ENCODE results near the gene PIWIL4. TPM values are rescaled to one million over a fixed set of nuclear protein-coding genes. Genes with fewer than 3 reads are reported as not detected.
A peak's percentile ranks its signal among the peaks of the same experiment; 100 is the strongest.

PIWIL4 gene
- total and polyA plus RNA-seq, 8 donors, result 1.3 to 7.5 (median 5.7) TPM

DNA sequence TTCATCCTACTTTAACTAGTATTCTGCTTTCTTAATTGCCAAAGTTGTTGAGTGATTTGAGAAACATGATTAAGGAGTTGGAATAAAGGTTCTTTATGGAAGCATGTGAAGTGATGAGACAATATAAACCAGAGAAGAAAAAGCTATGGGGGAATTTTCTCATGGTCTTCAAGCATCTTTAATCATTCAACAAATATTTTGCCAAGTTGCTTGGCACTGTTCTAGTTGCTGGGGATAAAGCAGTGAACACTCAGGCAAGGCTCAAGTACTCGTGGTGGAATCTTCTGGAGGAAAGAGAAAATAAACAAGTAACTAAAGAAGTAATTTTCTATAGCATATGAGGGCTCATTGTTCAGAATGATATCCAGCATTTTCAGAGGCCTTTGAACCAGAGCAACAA lies 9.2 kb upstream of the PIWIL4 start:
- TF ChIP-seq, protein P1, sequence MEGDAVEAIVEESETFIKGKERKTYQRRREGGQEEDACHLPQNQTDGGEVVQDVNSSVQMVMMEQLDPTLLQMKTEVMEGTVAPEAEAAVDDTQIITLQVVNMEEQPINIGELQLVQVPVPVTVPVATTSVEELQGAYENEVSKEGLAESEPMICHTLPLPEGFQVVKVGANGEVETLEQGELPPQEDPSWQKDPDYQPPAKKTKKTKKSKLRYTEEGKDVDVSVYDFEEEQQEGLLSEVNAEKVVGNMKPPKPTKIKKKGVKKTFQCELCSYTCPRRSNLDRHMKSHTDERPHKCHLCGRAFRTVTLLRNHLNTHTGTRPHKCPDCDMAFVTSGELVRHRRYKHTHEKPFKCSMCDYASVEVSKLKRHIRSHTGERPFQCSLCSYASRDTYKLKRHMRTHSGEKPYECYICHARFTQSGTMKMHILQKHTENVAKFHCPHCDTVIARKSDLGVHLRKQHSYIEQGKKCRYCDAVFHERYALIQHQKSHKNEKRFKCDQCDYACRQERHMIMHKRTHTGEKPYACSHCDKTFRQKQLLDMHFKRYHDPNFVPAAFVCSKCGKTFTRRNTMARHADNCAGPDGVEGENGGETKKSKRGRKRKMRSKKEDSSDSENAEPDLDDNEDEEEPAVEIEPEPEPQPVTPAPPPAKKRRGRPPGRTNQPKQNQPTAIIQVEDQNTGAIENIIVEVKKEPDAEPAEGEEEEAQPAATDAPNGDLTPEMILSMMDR (IDR thresholded peaks at IDR 0.05), result no peak
- peaks cover 0 to 23% of the 10 kb centered on the region in 2 donors for H3K4me1 ChIP-seq
- ATAC-seq (no peak), DNase-seq (no peak)
- H3K9me3 ChIP-seq, result no peaks in the 10 kb centered on the region
- no peaks in the 10 kb centered on the region for H3K36me3 ChIP-seq
- H3K27ac ChIP-seq, result peak overlapping the region in 1 of 2 donors; percentile 54
- no peaks in the 10 kb centered on the region for H3K27me3 ChIP-seq
- H3K4me3 ChIP-seq, result no peak overlapping the region
- intact Hi-C loops (cut with DNase I), result no loop called here

DNA sequence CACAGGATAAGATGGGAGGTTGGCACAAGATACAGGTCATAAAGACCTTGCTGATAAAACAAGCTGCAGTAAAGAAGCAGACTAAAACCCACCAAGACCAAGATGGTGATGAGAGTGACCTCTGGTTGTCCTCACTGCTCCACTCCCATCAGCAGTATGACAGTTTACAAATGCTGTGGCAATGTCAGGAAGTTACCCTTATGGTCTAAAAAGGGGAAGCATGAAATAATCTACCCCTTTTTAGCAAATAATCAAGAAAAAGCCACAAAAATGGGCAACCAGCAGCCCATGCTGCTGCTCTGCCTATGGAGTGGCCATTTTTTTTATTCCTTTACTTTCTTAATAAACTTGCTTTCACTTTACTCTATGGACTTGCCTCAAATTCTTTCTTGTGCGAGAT lies 8.7 kb upstream of the PIWIL4 start:
- H3K36me3 ChIP-seq, result no peaks in the 10 kb centered on the region
- no peaks in the 10 kb centered on the region for H3K27me3 ChIP-seq
- no peaks in the 10 kb centered on the region for H3K9me3 ChIP-seq
- H3K4me3 ChIP-seq, result no peak overlapping the region
- H3K27ac ChIP-seq, result peak overlapping the region in 1 of 2 donors; percentile 54
- intact Hi-C loops (cut with DNase I), result no loop called here
- H3K4me1 ChIP-seq, result peaks cover 0 to 27% of the 10 kb centered on the region in 2 donors
- ATAC-seq, result peak; percentile 35
- DNase-seq, result no peak
- TF ChIP-seq, protein P1 (IDR thresholded peaks at IDR 0.05), result no peak

DNA sequence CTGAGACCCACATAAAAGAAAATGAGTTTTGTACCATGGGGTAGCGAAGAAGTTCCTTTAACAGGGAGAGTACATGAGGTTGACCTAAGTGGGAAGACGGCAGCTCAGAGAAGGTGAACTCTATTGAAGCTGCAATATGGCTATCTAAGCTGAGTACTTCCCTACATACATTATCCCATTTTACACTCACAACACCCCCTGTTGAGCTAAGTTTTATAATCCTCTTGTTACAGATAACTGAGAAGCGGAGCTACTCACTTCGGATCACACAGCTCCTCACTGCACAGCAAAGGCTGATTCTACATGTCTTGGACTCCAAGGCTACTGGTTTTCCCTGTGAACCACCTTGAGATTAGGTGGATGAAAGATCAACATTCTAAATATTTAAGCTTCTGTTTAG lies 8.2 kb upstream of the PIWIL4 start:
- no peaks in the 10 kb centered on the region for H3K36me3 ChIP-seq
- intact Hi-C loops (cut with DNase I), result no loop called here
- DNase-seq, result no peak
- ATAC-seq, result no peak
- H3K27me3 ChIP-seq, result no peaks in the 10 kb centered on the region
- TF ChIP-seq, protein P1 (IDR thresholded peaks at IDR 0.05), result no peak
- H3K4me3 ChIP-seq, result no peak overlapping the region
- H3K27ac ChIP-seq, result peak overlapping the region in 1 of 2 donors; percentile 54
- peaks cover 0 to 31% of the 10 kb centered on the region in 2 donors for H3K4me1 ChIP-seq
- H3K9me3 ChIP-seq, result no peaks in the 10 kb centered on the region

GRCh38 chr11:94559361-94559760 lies 7.8 kb upstream of the PIWIL4 start:
- Histone ChIP-seq H3K9me3 (no peaks in the 10 kb centered on the region), H3K27ac (peak overlapping the region in 1 of 2 donors; percentile 54), H3K36me3 (no peaks in the 10 kb centered on the region), H3K4me3 (no peak overlapping the region), H3K4me1 (peaks cover 0 to 31% of the 10 kb centered on the region in 2 donors), H3K27me3 (no peaks in the 10 kb centered on the region)
- TF ChIP-seq, protein P1 (IDR thresholded peaks at IDR 0.05), result no peak
- DNase-seq (no peak), ATAC-seq (no peak)
- intact Hi-C loops (cut with DNase I), result no loop called here

- H3K9me3 ChIP-seq, result no peaks in the 10 kb centered on the region
These were observed 6.3 kb upstream of the PIWIL4 start for GRCh38 chr11:94560834-94561233.

More at GRCh38 chr11:94560834-94561233, 6.3 kb upstream of the PIWIL4 start:
- H3K27ac ChIP-seq, result no peak overlapping the region
- no peak for ATAC-seq
- no peaks in the 10 kb centered on the region for H3K27me3 ChIP-seq
- peaks cover 0 to 31% of the 10 kb centered on the region in 2 donors for H3K4me1 ChIP-seq
- intact Hi-C loops (cut with DNase I), result no loop called here
- TF ChIP-seq, protein P1 (IDR thresholded peaks at IDR 0.05), result no peak
- no peaks in the 10 kb centered on the region for H3K36me3 ChIP-seq
- H3K4me3 ChIP-seq, result no peak overlapping the region
- no peak for DNase-seq
